ENCODE data around the gene GPATCH1.

GPATCH1 gene

GRCh38 chr19:33063753-33064457, 17.1 kb upstream of the GPATCH1 start:
- DNase-seq: peak; percentile 3

- peak; percentile 25 for DNase-seq
Measured at GRCh38 chr19:33064458-33064791, 16.6 kb upstream of the GPATCH1 start.

- DNase-seq: peak; percentile 65
Measured at GRCh38 chr19:33064792-33065550, 16.0 kb upstream of the GPATCH1 start, which contains the start of gene RHPN2. TSS of gene RHPN2 (minus strand) at chr19:33064888. CDS start at chr19:33064852, 36 bp downstream.

GRCh38 chr19:33066543-33066942, 14.4 kb upstream of the GPATCH1 start:
- DNase-seq: no peak

GRCh38 chr19:33067121-33067520, 13.9 kb upstream of the GPATCH1 start:
- DNase-seq: no peak

GRCh38 chr19:33071887-33072286, 9.1 kb upstream of the GPATCH1 start:
- DNase-seq: no peak

GRCh38 chr19:33075519-33075918, 5.5 kb upstream of the GPATCH1 start:
- DNase-seq: no peak

GRCh38 chr19:33085570-33086128, 4.7 kb downstream of the GPATCH1 start:
- DNase-seq: no peak

- no peak for DNase-seq
Measured at GRCh38 chr19:33086955-33087354, 6.0 kb downstream of the GPATCH1 start.

- DNase-seq: no peak
Measured at GRCh38 chr19:33089010-33089409, 8.0 kb downstream of the GPATCH1 start.

- no peak for DNase-seq
Measured at GRCh38 chr19:33090179-33090578, 9.2 kb downstream of the GPATCH1 start.

GRCh38 chr19:33093420-33094210, 12.6 kb downstream of the GPATCH1 start:
- no peak for DNase-seq

- DNase-seq: no peak
Measured at GRCh38 chr19:33094436-33095067, 13.6 kb downstream of the GPATCH1 start.

- DNase-seq: no peak
Measured at GRCh38 chr19:33096005-33096404, 15.0 kb downstream of the GPATCH1 start.

GRCh38 chr19:33098055-33098534, 17.1 kb downstream of the GPATCH1 start:
- DNase-seq: no peak

- DNase-seq: no peak
Measured at GRCh38 chr19:33100894-33101644, 20.1 kb downstream of the GPATCH1 start.

GRCh38 chr19:33102893-33103292, 21.9 kb downstream of the GPATCH1 start:
- no peak for DNase-seq

- DNase-seq: no peak
Measured at GRCh38 chr19:33108161-33108560, 27.2 kb downstream of the GPATCH1 start.

GRCh38 chr19:33110137-33110910, 29.3 kb downstream of the GPATCH1 start:
- DNase-seq: no peak

GRCh38 chr19:33111587-33111986, 30.6 kb downstream of the GPATCH1 start:
- no peak for DNase-seq

- no peak for DNase-seq
Measured at GRCh38 chr19:33114312-33114711, 33.3 kb downstream of the GPATCH1 start.
